Measurements from ENCODE around the gene GNMT. TPM values are rescaled to one million over a fixed set of nuclear protein-coding genes. Genes with fewer than 3 reads are reported as not detected.

The GNMT gene
- total RNA-seq, 1 experiment from 2014 or later: 0.30 TPM

DNA sequence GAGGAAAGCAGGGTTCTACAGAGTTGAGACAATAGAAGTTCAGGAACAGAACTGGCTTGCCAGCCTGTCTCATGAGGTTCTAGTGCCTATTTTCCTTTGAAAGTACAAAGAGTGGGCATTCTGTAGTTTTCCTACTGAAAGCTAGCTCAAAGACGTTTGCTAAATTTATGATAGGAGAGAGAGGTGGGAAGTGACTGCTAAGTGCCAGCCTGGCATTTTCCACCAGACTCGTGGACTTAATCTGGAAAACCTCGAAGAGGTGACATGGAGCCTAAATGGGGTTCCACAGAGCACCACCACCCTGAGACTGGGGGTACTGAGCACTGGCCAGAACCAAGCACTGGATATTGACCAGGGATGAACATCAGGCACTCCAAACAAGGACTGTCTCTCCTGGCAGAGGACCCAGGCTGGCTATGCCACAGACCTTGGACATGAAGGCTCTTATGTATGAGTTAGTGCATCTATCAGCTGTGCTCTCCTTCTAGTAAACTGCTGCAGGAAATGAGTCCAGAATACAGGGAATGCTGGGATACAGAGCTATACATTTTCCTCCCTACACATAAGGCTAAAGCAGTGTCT, 11.3 kb downstream of the GNMT start:
- no peak for DNase-seq (ENCODE audit: unreplicated experiment)
- Mint-ChIP-seq H3K27ac (ENCODE audit: low read depth, unreplicated experiment) (no peak overlapping the region), H3K4me1 (ENCODE audit: insufficient read depth, unreplicated experiment) (peaks cover 10% of the 10 kb centered on the region), H3K27me3 (ENCODE audit: insufficient read depth, unreplicated experiment) (no peaks in the 10 kb centered on the region), H3K36me3 (ENCODE audit: insufficient read depth, unreplicated experiment) (peaks cover 33% of the 10 kb centered on the region), H3K9me3 (ENCODE audit: unreplicated experiment) (no peaks in the 10 kb centered on the region), H3K4me3 (ENCODE audit: unreplicated experiment) (no peak overlapping the region)
- ChIA-PET POLR2A (interaction anchor here (0.5 to 1.9 kb wide), 8 partner anchors 7 to 400 kb away, joined by 3 to 10 read pairs (median 4); partner anchors contain the start of genes PEX6 and PPP2R5D), CTCF (interaction anchor here (1.0 kb wide), 1 partner anchor 70 kb away, joined by 3 read pairs; no protein-coding TSS in a partner anchor)
- BruUV-seq (replicated peaks): no TSS peak
- TF ChIP-seq, protein P1, sequence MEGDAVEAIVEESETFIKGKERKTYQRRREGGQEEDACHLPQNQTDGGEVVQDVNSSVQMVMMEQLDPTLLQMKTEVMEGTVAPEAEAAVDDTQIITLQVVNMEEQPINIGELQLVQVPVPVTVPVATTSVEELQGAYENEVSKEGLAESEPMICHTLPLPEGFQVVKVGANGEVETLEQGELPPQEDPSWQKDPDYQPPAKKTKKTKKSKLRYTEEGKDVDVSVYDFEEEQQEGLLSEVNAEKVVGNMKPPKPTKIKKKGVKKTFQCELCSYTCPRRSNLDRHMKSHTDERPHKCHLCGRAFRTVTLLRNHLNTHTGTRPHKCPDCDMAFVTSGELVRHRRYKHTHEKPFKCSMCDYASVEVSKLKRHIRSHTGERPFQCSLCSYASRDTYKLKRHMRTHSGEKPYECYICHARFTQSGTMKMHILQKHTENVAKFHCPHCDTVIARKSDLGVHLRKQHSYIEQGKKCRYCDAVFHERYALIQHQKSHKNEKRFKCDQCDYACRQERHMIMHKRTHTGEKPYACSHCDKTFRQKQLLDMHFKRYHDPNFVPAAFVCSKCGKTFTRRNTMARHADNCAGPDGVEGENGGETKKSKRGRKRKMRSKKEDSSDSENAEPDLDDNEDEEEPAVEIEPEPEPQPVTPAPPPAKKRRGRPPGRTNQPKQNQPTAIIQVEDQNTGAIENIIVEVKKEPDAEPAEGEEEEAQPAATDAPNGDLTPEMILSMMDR (IDR thresholded peaks at IDR 0.05; ENCODE audit: unreplicated experiment): no peak
- intact Hi-C loops (cut with micrococcal nuclease): no loop called here

DNA sequence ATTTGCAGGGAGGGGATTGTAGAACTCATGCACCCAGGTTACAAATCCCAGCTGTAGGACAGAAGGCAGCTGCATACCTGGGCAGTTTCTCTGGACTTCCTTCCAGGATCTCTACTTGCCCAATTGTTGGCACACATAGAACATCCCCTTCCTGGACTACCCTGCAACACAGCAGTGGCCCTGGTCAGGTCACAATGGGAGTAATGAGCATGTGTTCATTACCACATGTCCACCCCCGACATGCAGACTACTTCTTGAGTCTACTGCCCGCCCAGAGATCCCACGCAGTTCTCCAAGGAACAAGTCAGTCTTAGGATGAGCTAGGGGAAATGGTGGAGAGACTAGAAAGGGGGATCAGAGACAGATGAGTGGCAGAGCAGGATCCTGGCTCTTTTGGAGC, 13.4 kb downstream of the GNMT start:
- Mint-ChIP-seq H3K36me3 (ENCODE audit: insufficient read depth, unreplicated experiment) (peaks cover 50% of the 10 kb centered on the region), H3K9me3 (ENCODE audit: unreplicated experiment) (no peaks in the 10 kb centered on the region), H3K4me1 (ENCODE audit: insufficient read depth, unreplicated experiment) (peaks cover 14% of the 10 kb centered on the region), H3K27ac (ENCODE audit: low read depth, unreplicated experiment) (no peak overlapping the region), H3K27me3 (ENCODE audit: insufficient read depth, unreplicated experiment) (no peaks in the 10 kb centered on the region), H3K4me3 (ENCODE audit: unreplicated experiment) (no peak overlapping the region)
- BruUV-seq (replicated peaks): no TSS peak
- TF ChIP-seq, protein P1 (IDR thresholded peaks at IDR 0.05; ENCODE audit: unreplicated experiment): no peak
- intact Hi-C loops (cut with micrococcal nuclease): no loop called here
- DNase-seq (ENCODE audit: unreplicated experiment): no peak
- CTCF ChIA-PET: interaction anchor here (0.6 to 2.9 kb wide), 3 partner anchors 10 to 291 kb away, joined by 4 to 11 read pairs (median 5); no protein-coding TSS in a partner anchor
- POLR2A ChIA-PET: interaction anchor here (1.6 to 3.1 kb wide), 2 partner anchors 10 to 11 kb away, joined by 5 to 22 read pairs; partner anchors contain the start of gene PPP2R5D

DNA sequence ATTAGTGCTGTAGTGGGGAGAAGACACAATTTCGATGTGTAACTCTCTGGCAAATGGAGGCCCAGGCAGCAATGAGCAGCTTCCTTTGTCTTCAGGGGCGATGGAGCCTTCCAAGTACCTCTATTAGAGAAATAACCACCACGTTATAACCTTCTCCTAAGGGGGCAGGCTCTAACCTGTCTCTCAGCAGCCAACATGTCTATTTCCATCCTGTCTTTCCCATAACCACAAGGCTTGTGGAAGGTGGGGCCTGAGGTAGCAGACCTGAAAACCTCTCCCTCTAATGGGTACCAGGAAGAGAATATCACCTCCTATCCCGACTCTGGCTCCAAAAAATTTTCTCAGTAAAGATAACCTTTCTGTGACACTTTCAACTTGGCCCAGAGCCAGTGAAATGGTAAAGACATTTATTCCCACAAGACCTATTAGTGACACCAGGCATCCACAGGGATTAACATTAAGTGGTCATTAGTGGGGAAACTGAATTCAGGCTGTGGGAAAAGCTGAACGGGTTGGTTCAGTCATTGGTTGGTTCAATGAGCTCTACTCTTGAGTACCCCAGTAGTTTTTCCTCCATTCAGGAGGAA, 14.5 kb downstream of the GNMT start:
- no peak overlapping the region for H3K4me3 Mint-ChIP-seq (ENCODE audit: unreplicated experiment)
- H3K36me3 Mint-ChIP-seq (ENCODE audit: insufficient read depth, unreplicated experiment): peaks cover 58% of the 10 kb centered on the region
- H3K27me3 Mint-ChIP-seq (ENCODE audit: insufficient read depth, unreplicated experiment): no peaks in the 10 kb centered on the region
- no TSS peak for BruUV-seq (replicated peaks)
- ChIA-PET CTCF (interaction anchor here (0.6 to 2.9 kb wide), 3 partner anchors 11 to 70 kb away, joined by 3 to 11 read pairs (median 3); no protein-coding TSS in a partner anchor), POLR2A (interaction anchor here (0.5 to 3.1 kb wide), 7 partner anchors 9 to 93 kb away, joined by 3 to 22 read pairs (median 3); partner anchors contain the start of genes KLHDC3, MEA1 and PPP2R5D)
- TF ChIP-seq, protein P1 (IDR thresholded peaks at IDR 0.05; ENCODE audit: unreplicated experiment): no peak
- no peaks in the 10 kb centered on the region for H3K9me3 Mint-ChIP-seq (ENCODE audit: unreplicated experiment)
- H3K4me1 Mint-ChIP-seq (ENCODE audit: insufficient read depth, unreplicated experiment): peaks cover 22% of the 10 kb centered on the region
- intact Hi-C loops (cut with micrococcal nuclease): no loop called here
- no peak overlapping the region for H3K27ac Mint-ChIP-seq (ENCODE audit: low read depth, unreplicated experiment)
- DNase-seq (ENCODE audit: unreplicated experiment): no peak

DNA sequence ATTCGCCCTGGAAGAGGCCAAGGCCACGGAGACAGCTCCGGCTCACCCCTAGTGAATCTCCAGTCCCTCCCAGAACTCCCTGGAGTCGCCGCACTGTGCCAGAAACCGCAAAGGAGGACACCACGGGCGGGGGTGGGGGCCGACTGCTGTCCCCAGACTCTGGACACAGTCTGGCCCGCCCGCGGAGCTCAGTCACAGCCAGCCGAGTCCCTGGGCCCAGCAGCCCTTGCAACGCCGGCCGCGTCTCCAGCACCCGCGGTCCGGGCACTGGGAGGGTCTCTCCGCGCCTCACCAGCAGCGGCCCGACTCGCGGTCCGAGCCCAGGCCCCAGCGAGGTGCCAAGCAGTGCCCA, 17.9 kb downstream of the GNMT start:
- H3K27me3 Mint-ChIP-seq (ENCODE audit: insufficient read depth, unreplicated experiment): no peaks in the 10 kb centered on the region
- BruUV-seq (replicated peaks): no TSS peak
- ChIA-PET CTCF (interaction anchor here (0.6 to 1.5 kb wide), 6 partner anchors 14 to 165 kb away, joined by 3 to 6 read pairs (median 3); no protein-coding TSS in a partner anchor), POLR2A (interaction anchor here (0.5 to 3.5 kb wide), 23 partner anchors 8 to 321 kb away, joined by 3 to 69 read pairs (median 8); partner anchors contain the start of genes CNPY3, CUL7, GNMT and KLC4)
- peak overlapping the region; percentile 91 for H3K27ac Mint-ChIP-seq (ENCODE audit: low read depth, unreplicated experiment)
- H3K9me3 Mint-ChIP-seq (ENCODE audit: unreplicated experiment): no peaks in the 10 kb centered on the region
- peaks cover 15% of the 10 kb centered on the region for H3K4me1 Mint-ChIP-seq (ENCODE audit: insufficient read depth, unreplicated experiment)
- intact Hi-C loops (cut with micrococcal nuclease): loop anchor here (2.0 kb wide), 1 partner anchor 50 kb away; the partner anchor contains the start of gene CNPY3
- H3K4me3 Mint-ChIP-seq (ENCODE audit: unreplicated experiment): peak overlapping the region; percentile 87
- peak; percentile 47 for DNase-seq (ENCODE audit: unreplicated experiment)
- H3K36me3 Mint-ChIP-seq (ENCODE audit: insufficient read depth, unreplicated experiment): peaks cover 49% of the 10 kb centered on the region
- TF ChIP-seq, protein P1 (IDR thresholded peaks at IDR 0.05; ENCODE audit: unreplicated experiment): no peak
